NCI-H510A (cell line): Measurements from ENCODE around the gene RPUSD1.
"Not testable (repeated sequence)": the region's sequence is repeated elsewhere in the genome, so short reads cannot be mapped to it uniquely, and the experiment has no call there.

ENCODE experiments used
- DNase-seq: peaks from one replicate; lab custom pipeline; 2025; lab: John Stamatoyannopoulos, UW

RPUSD1 gene

DNA sequence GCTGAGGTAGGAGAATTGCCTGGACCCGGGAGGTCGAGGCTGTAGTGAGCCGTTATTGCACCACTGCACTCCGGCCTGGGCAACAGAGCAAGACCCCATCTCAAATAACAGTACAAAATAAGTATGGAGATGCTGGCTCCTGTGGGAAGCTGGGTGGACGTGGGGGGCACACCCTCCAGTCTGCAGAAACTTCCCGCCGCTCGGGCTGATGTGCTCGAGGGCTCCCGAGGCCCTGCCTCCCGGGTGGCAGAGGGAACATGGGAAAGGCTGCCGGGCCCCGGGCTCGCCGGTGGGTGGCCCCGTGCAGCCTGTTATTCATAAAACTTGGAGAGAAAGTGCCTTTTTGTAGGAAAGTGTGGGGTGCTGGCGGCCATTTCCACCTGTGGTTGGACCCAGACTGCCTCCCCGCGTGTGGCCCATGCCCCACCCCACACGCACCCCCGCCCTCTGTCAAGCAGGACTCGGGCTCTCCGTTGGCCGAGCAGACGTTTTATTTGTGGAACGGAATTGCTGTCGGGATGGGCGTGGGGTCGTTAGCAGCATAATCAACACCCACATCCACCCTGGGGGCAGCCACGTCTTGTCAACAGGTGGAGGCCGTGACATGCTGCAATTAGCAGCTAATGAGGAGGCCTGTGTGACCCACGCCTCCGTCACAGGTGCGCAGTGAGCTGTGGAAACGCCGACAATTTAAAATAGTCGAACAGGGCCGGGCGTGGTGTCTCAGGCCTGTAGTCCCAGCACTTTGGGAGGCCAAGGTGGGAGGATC is 40.0 kb downstream of the RPUSD1 start:
- DNase-seq = no peak

DNA sequence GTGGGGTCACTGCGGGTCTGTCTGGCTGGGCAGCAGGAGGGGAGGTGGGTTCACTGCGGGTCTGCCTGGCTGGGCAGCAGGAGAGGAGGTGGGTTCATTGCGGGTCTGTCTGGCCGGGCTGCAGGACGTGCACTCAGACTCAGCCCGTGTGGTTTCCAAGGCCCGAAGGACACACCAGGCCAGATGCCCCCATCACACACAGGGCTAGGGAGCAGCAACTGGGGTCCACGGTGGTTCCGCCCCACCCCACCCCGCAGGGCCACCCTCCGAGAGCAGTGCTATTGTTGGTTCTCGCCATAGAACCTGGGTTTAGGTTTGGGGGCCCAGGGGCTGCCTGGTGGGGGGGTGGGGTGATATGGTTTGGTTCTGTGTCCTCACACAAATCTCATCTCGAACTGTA is 41.5 kb downstream of the RPUSD1 start:
- DNase-seq = no peak

DNA sequence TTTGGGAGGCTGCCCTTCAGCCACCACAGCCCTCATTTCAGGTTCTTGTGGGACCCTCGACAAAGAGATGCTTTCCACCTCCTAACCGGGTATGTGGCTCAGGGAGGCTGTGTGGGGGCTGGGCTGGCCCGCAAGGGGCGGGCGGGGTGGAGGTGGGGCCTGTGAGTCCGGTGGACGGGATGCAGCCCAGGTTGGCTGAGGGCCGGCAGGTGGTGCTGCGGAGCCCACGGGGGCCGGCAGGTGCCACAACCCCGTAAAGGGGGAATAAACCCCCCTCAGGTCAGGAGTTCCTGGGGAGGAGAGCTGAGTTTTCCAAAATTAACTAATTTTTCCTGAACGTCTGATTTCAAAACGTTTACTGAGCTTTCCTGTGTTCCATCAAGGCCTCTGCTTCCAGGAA is 42.4 kb downstream of the RPUSD1 start:
- no peak for DNase-seq

DNA sequence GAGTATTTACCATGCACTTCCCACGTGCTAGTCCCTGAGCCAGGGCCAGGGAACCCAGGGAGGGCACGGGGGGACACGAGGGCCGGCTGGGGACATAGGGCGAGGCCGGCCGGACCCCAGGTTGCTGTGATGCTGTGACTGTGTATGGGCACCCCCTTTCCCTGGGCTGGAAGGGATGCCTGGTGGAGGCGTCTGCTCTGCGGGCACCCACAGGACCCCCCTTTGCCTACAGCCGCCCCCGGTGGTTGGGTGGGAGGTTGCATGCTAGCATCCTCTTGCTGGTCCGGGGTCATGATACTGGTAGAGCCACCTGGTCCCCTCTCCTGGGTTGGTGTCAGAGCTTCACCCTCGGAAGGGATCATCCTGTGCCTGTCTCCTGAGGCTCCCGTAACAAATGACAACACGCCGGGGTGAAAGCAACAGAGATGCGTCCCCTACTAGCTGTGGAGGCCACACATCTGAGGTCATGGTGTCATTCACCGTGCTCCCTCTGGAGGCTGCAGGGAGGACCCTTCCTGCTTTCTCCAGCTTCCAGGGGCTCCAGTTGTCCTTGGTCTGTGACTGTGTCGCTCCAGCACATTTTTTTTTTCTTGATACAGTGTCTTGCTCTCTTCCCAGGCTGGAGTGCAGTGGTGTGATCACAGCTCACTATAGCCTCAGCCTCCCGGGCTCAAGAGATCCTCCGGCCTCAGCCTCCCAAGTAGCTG is 44.2 kb downstream of the RPUSD1 start:
- no peak for DNase-seq

DNA sequence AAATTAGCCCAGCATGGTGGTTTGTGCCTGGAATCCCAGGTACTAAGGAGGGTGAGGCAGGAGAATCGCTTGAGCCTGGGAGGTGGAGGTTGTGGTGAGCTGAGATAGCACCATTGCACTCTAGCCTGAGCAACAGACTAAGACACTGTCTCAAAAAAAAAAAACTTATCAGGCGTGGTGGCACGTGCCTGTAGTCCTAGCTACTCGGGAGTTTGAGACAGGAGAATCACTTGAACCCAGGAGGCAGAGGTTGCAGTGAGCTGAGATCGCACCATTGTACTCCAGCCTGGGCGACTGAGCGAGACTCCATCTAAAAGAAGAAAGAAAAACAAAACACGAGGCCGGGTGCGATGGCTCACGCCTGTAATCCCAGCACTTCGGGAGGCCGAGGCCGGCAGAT is 45.3 kb downstream of the RPUSD1 start:
- not testable (repeated sequence) for DNase-seq

DNA sequence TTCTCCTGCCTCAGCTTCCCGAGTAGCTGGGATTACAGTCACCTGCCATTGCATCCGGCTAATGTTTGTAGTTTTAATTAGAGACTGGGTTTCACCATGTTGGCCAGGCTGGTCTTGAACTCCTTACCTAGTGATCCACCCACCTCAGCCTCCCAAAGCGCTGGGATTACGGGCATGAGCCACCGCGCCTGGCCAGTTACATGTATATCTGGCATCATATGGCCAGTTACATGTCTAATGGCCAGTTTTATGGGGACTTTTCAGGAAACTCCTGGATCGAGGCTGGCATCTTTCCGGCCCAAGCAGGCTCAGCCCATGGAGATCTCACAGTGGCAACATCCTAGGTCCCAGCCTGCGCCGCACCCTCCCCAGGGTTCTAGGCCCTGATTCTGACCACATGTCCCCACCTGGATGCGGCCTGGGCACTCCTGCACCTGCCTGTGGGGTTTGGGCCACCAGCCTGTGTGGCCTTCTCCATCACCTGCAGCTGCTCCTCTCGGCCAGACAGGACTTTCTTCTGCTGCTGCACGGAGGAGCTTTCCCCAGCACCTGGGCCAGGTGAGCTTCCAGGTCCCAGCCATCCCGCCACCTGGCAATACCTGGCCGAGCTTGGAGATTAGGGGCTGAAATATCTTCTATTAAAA is 46.1 kb downstream of the RPUSD1 start:
- no peak for DNase-seq

DNA sequence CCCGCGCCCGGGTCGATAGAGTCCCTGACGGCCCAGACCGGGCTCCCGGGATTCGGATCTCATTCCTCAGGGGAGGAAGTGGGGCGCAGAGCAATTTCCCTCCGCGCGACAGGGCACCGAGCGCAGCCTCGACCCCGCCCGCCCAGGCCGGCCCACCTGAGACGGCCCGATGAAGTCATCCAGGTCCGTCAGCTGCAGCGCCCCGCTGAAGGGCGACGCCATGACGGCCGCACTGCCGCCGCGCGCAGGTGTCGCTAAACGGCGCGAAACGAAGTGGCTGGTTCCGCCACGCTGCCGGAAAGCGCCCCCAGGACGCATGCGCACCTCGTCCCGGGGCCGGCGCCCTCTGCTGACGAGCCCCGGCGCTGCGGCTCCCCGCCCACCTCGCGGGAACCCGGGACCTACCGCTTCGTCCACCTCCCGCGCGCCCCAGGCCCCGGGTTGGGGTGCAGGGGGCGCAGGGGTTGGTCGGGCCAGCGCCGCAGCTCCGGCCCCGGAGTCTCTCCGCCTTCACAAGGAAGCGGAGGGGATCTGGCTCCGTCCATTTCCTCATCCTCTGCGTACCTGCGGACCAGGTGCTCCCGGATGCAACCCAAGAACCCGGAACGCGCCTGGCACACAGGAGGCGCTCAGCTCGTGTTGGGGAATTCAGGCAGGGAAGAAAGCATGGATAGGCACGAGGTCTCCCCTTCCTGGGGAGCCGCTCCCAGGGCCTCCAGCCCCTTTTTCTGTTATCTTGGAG is 47.2 kb downstream of the RPUSD1 start, which contains the start of gene CIAO3:
Gene CIAO3, minus strand, starts transcription at position 234 of the 742 bp plus-strand sequence. Its CDS starts 12 bp downstream, at position 222.
- peak; percentile 62 for DNase-seq

DNA sequence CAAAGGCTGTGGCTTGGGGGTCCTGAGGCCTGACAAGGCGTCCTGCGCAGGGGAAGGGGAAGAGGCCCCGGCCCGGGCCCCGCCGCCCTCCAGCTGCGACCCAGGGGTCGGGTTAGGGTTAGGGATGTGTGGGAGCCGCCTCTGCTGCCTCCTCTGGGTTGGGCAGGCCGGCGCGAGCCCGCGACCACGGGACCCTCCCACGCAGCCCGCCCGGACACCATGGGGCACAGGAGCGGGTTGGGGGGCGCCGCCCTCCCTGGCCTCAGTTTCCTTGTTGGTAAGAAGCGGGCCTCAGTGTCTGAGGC is 47.8 kb downstream of the RPUSD1 start:
- no peak for DNase-seq

DNA sequence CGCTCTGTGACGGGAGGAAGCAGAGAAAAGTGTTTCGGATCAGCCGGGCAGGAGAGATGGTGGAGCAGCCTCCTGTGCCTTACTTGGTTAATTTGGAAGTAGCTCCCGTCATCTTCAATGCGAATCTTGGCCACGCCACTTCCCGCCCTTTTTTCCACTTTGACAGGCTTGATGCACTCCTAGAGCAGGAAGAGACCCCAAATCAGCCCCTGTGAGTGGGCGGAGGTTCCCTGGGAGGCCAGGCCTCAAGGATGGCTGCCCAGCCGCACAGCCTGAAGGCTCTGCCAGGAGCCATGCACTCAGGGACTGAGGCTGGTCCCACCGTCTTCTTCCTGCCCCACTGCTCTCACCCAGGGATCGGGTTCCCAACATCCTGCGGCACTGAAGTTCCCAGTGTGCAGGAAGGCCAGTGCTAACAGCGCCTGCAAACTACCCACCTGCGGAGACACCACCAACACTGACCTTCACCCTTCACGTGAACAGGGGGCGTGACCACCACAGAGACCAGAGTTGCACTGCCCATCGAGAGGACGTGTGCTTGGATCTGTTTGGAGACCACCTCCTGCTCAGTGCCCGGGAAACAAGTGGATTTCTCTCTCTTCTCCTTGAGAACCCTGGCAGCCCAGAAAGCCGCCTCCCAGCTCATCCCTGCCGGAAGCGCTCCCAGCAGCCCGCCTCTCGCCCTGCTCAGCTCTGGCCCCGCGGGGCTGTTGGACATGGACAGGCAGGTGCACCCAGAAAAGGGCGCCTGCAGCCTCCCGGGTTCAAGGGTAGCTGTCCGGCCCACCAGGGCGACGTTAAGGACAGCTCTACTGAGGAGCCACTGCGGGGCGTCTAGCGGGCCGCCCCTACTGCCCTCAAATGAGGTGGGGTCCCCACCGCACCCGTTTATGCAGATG is 48.4 kb downstream of the RPUSD1 start:
- no peak for DNase-seq

DNA sequence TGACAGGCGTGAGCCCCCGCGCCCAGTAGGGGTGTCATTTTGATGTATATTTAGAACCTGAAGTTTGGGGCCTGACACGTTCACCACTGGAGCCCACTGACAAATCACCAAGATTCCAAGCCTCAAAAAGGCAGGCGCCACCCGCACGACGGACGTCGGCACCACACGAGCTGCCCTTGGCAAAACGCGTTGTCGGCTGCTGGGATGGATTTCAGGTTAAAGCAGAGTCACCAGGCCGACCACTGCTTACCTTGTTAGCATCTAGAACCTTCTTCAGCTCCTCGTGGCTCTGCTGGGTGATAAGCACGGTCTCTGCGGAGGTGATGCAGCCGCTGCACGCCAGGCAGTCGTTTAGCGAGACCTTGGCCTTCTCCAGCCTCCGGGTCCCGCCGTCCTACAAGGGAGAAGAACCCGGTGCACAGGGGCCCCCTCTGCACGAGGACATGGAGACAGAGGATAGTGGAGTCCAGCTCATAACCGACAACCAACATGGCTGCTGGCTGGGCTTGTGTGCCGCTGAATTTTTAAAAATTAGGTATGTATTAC is 51.2 kb downstream of the RPUSD1 start:
- DNase-seq = no peak

DNA sequence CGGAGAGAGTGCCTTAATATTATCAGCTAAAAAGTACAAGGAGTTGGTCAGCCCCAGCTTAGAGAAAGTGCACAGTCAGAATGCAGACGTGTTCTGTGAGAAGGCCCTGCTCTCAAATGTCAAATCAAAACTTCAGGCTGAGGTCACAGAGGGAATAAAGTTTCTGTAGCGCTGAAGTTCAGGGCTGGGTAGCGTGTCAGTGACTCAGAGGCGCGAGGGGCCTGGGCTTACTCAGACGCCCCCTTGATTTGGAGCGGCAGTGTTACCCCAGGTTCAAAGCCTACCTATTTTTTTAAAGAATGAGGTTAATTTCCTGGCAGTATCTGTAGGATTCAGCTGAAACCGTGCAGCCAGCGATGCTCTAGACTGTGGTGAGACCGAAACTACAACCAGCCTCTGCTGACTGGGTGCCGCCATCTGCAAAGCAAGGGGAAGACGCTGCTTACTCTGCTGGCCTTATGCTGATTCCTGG is 52.2 kb downstream of the RPUSD1 start:
- no peak for DNase-seq

DNA sequence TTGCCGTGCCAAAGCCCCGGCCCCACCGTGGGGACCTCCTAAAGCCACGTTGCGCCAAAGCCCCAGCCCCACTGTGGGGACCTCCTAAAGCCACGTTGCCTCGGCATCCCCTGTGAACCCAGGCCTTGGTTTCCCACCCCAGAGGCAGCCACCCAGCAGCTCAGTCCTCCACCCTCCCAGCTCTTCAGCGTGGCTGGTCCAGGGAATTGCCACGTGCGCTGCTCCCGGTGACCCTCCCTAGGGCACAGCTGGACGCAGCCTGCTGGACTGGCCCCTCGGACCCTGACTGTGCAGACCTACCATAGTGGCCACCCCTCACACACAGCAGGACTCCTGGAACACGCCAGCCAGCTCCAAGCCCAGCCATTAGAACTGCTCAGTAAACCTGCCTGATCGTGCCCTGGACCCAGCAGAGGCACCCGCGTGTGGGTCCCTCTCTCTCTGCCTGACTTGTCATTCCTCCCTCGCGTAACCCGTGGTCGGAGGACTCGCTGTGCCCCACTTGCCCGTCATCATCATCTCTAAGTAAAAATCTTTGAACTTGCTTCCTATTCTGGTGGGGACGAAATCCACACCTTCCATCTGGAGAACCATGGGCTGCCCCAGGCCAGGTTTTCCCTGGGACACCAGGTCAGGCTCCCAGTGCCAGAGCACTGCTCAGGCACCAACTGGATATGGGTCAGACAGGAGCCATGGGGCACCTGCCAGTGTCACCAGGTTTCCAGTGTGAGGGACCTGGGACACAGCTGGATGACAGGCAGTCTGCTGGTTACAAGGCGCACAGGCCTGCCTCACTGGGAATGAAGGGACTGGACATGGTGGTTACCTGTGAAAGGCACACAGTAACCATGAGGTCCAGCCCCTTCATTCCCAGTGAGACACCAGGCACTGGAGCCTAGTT is 53.0 kb downstream of the RPUSD1 start:
- no peak for DNase-seq
